ENCODE results near the gene GRAMD2A.
"Not testable (repeated sequence)": the region's sequence is repeated elsewhere in the genome, so short reads cannot be mapped to it uniquely, and the experiment has no call there.

Gene GRAMD2A

DNA sequence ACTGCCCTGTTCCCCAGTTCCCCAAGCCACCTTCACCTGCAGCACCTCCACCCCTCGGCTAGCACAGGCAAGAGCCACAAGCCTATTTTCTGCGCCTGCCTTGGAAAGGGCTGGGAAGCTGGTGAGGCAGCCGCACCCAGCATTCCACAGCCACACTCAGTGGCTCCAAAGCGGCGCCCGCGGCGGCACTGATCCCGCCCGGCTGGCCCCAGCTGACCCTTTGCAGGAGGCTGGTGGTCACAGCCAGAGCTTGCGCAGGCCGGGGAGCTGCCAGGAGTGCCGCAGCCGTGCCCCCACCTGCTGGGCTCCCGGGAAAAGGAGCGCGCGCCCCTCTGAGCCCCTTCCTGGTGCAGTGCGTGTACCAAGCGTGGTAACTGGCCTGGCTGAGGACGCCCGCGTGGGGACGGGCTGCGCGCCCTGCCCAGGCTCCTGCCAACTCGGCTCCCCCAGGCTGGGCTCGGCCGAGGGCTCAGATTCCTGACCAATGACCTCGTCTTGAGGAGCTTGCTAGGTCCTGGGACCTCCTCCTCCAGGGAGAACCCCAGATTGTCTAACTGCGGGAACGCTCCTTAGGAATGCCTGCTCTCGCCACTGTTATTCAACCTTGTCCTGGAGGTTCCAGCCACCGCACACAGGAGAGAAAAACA is 13.3 kb downstream of the GRAMD2A start:
- no peak for DNase-seq (ENCODE audit: low read depth)

DNA sequence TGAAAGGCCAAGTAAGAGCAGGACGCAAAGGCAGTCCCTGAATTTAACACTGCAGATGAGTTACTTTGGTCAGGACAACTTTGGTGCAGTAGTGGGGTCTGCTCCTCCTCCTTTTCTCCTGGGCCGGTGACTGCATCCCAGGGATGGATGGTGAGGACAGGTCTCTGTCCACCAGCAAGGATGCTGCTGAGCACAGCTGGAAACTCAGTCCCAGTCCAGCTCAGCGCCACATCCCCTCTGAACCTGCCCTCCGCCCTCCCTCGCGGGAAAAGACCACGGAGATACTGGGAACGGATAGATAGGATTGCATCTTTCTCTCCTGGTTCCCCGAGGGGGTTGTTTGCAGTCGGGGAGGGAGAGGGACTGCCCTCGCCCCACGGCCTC is 13.8 kb downstream of the GRAMD2A start:
- DNase-seq (ENCODE audit: low read depth), result no peak

DNA sequence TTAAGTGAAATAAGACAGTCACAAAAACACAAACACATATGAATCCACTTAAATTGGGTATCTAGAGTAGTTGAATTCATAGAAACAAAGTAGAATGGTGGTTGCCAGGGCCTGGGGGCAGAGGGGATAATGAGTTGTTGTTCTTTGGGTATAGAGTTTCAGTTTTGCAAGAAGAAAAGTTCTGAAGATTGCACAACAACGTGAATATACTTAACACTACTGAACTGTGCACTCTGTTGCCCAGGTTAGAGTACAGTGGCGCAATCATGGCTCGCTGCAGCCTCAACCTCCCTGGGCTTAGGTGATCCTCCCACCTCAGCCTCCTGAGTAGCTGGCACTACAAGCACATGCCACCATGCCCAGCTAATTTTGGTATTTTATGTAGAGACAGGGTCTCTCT is 14.9 kb downstream of the GRAMD2A start:
- no peak for DNase-seq (ENCODE audit: low read depth)

DNA sequence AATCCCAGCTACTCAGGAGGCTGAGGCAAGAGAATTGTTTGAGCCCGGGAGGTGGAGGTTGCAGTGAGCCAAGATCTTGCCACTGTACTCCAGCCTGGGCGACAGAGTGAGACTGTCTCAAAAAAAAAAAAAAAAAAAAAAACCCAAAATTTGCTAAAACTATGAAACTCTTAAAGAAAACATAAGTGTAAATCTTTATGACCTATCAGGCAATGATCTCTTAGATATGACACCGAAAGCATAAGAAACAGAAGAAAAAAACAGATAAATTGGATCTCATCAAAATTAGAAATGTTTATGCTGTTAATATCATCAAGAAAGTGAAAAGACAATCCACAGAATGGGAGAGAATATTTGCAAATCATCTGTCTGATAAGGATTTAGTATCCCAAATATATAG is 15.3 kb downstream of the GRAMD2A start:
- no peak for DNase-seq (ENCODE audit: low read depth)

DNA sequence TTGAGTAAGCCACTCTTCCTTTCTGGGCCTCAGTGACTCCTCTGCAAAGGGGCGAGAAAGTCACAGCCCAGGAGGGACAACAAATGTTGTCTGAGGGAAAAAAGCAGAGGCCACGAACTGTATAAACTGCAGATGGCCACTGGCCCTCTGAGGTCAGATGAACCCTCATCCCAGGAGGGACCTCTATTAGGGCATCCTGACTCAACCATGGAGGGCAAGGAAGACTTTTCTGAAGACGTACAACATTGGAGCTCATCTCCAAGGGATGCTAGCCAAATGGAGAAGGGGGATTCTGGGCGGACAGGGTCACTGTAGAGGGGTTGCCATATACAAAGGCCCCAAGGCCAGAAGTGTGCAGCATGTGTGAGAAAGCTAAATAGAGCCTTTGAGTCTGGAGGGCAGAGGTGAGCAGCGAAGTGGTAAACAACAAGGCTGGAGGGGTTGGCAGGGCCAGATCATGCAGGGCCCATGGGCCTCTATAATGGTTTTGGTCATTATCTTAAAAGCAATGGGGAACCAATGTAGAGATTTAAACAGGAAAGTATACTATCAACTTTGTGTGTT is 16.7 kb downstream of the GRAMD2A start:
- no peak for DNase-seq (ENCODE audit: low read depth)

DNA sequence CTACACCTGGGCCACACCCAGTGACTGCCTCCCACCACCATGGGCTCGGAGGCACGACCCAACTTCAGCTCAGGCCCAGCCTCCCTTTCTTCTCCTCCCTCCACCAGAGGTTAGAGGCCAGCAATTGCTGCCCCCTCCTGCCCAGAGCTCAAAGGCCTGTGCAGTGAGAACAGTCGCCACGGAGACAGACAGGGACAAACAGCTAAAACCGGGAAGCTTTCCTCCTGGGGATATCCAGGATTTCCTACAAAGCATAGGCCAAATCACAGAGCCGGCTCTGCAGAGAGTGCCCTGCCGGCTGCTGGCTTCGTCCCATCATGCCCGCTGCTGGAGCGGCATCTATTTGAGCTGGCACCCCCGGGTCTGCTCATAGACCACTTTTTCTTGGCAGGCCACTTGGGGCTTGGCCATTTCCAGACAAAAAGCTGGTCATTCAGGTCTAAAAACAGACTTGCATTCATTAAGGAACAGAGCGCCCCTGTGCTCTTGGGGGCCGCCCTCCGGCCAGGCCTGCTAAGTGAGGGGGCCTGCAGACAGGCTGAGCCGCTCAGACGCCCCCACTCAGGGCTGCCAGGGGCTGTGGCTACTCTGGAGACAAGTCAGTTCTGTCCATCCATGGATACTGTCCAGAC is 17.5 kb downstream of the GRAMD2A start:
- DNase-seq (ENCODE audit: low read depth), result no peak

DNA sequence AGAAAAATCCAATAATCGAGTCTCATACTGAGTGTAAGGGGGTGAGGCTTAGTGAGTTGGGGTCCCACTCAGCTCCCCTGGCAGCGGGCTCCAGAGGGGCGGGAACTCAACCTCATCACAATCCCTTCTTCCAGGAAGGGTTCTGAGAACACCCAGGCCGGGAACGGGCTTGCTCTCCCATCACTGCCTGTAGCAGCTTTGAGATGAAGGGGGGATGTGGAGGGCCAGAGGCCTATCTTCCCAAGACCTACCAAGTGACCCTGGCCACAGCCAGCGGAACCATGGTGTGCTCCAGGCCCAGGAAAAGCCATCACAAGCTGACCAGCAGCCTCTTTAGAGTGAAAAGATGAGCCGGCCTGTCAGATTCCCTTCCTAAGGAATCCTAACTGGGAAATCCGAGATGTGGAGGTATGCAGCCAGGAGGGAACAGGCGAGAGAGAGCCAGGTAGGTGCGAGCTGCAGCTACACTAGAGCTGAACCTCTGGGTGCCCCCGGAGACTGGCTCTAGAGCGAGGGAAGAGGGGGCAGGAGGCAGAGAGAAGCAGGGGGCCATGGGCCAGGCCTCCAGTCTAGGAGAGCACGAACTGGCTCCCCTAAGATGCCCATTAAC is 18.5 kb downstream of the GRAMD2A start:
- DNase-seq (ENCODE audit: low read depth), result no peak

DNA sequence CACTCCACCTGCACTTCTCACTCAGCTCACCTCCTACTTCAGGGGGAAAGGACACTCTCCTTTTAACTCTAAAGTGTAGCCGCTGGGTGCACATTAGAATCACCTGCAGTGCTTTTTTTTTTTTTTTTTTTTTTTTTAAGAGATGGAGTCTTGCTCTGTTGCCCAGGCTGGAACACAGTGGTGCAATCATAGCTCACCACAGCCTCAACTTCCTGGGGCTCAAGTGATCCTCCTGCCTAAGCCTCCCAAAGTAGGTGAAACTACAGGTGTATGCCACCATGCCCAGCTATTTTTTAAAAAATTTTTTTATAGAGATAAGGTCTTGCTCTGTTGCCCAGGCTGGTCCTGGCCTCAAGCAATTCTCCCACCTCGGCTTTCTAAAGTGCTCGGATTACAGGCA is 20.8 kb downstream of the GRAMD2A start:
- no peak for DNase-seq (ENCODE audit: low read depth)

DNA sequence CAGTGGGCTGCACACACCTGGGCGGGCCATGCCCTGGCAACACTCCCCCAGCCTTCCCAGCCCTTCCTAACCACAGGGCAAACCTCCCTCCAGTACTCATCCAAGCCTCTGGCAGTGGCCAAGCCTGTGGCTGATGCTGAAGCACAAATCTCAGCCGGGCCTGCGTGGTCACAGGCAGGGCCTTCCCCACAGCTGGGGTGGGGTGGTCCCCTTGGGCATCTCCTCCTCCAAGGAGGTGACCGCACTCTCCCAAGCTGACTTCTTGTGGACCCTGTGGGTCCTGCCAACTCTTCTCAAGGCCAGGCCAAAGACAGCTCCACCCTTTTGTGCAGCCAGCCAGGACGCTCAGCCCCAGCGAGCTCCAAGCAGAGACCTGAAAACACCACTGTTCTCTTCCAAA is 21.4 kb downstream of the GRAMD2A start:
- no peak for DNase-seq (ENCODE audit: low read depth)

DNA sequence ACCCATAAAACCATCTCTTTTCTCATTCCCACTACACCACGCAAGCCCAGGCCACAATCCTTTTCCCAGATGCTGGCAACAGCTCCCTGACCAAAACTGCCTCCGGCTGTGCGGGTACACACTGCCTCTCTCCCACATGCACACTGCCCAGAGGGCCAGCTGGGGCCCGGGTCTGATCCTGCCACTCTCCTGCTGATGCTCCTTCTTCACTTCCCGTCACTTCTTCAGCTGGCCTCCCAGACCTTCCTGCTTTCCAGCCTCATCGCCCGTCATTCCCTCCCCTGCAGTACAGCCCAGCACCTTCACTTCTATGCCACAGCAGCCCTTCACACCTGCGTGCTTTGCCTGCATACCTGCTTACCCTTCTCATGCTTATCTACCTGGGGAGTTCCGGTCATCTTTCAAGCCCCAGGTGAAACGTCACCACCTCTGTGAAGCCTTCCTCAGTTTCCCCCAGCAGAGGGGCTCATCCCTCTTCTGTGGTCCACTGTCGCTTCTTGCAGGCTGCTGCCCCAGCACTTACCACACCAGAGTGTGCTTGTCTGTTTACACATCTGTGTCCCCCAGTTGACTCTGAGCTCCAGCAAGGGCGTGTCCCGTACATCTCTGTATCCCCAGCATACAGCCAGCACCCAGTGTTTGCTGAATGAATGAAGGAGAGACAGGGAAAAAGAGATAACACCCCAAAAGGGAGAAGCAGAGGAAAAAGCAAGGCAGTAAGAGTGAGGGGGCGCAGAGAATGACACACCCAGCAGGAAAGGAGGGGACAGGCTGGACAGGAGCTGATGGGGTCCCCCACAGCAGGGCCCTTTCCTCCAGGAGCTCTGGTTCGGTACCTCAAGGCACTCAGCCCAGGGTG is 22.2 kb downstream of the GRAMD2A start:
- DNase-seq (ENCODE audit: low read depth), result no peak

DNA sequence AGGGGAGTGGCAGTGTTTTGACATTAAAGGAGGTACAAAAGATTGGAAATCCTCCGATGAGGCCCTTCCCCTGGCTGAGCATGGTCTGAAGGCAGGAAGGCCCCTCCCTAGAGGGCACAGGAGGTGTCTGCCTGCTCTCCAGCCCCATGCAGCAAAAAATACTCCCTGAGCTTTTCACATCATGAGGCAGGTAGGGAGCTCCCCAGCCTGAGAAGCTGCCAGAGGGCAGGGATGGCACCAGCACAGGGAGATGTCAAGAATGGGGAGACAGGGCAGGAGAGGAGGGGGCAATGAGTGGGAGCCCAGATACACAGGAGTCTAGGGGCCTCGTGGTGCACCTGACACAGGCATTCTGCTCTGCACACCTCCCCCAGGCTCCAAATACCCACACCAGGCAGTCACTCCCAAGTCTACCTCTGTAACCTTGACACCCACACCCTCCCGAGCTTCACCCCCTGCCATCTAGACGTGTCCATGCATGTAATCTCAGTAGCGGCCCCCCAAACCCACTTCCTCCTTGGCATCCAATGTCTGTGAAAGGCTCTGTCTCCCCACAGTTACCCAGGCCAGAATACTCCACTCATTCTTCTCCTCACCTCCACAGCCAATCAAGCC is 22.9 kb downstream of the GRAMD2A start:
- DNase-seq (ENCODE audit: low read depth), result no peak

DNA sequence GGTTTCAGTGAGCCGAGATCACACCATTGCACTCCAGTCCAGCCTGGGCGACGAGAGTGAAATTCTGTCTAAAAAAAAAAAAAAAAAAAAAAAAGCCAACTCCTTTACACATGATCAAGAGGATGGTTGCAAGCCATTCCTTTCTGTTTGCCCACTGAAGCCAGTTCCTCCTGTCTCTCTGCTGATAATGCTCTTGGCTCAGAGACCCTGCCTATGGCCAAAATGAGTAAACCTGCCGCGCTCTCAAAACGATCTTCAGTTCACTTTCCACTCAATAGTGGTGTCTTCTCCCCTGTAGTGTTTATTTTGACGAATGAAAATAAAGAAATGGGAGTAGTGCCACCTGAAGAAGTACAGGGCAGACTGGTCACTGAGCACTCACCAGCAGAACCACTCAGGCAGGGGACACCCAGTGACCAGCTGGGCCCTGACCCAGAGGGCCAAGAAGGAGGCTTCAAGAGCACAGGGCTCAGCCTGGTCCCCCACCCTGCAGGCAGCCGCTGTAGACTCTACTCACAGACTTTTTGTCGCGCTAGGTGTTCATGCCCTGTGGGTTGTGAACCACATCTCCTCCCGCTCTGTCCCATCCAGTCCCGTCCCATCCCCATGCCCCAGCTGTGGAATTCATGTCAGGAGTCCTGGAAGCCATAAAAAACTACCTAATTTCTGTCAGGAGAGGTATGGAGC is 23.6 kb downstream of the GRAMD2A start:
- DNase-seq (ENCODE audit: low read depth), result no peak

DNA sequence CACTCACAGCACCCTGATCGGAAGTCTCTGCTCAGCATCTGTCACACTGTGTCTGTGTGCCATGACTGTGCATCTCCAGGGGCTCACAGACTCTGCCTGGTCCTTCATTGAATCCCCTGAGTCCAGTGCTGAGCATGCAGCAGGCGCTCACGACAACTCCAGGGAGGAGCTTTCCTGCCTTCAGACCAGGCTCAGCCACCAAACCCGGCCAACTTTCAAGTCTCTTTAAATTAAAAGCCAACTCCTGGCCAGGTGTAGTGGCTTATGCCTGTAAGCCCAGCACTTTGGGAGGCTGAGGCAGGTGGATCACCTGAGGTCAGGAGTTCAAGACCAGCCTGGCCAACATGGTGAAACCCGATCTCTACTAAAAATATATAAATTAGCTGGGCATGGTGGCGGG is 24.2 kb downstream of the GRAMD2A start:
- DNase-seq (ENCODE audit: low read depth), result no peak

DNA sequence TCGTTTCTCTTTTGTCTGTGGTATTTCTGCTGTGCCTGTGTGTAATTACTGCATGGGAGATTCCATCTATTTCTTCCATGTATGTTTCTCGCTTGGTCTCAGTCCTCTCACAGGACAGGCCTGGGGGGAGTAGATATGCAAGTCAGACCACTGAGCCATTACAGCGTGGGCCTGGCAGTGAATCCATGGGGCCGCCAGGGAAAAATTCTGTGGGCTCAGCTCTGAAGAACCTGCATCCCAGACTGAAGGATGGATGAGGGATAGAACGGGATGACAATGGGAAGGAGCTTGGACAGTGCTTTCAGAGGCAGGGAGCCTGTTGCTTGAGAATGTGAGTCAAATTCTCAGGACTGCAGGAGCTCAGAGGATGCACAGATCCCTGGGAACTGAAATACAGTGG is 24.8 kb downstream of the GRAMD2A start:
- no peak for DNase-seq (ENCODE audit: low read depth)

DNA sequence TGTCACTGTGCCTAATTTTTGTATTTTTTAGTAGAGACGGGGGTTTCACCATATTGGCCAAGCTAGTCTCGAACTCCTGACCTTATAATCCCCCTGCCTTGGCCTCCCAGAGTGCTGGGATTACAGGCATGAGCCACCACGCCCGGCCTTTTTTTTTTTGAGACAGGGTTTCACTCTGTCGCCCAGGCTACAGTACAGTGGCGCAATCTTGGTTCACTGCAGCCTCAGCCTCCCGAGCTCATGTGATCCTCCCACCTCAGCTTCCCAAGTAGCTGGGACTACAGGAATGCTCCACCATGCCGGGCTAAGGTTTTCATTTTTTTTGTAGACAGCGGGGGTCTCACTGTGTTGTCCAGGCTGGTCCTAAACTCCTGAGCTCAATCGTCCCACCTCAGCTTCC is 25.6 kb downstream of the GRAMD2A start:
- DNase-seq (ENCODE audit: low read depth), result not testable (repeated sequence)

DNA sequence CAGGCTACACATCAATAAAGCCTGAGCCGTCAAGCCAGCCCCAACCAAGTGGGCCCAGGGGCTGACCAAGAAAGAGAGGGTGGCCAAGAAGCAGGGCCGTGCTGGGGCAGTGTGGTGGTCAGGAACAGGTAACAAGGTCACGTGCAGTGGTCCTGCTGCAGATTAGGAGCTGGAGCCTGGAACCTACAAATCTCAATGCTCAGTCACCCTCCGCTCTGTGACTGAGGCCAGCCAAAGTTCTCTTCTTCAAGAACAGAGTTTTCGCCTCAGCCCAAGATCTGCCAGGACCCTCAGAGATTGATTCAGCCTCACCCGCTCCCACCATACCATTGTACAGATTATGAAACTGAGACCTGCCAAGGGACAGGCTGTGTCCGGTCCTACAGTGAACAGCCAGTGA is 26.9 kb downstream of the GRAMD2A start:
- no peak for DNase-seq (ENCODE audit: low read depth)

DNA sequence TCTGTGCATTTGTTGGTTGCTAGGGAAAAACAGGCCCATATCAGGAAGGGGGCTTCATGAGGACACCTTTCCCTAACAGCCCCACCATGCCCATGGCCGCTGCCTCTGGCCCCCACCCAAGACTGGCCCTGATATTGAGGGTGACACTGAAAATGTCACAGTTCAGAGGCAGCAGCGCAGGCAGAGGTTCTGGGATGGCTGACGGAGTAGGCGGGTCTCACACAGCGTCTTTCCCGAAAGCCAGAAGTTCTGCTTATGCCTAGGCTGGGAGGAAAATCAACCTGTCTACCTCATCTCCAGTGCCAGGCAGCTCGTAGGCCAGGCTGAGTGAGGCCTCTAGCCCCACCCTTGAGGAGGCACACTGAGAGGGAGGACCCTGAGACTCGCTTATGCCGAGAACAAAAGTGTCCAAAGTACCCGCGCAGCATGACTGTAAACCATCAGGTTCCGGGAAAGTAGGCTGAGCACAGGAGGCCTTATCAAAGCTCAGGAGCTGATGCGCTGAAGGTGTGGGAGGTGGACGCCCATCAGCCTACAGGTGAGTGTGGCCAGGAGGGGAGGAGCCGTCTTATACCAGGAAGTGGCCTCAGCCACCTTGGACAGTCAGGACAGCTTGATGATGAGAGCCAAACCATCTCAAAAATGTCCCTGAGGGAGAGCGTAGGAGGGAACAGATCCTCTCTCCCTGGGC is 27.5 kb downstream of the GRAMD2A start:
- no peak for DNase-seq (ENCODE audit: low read depth)

DNA sequence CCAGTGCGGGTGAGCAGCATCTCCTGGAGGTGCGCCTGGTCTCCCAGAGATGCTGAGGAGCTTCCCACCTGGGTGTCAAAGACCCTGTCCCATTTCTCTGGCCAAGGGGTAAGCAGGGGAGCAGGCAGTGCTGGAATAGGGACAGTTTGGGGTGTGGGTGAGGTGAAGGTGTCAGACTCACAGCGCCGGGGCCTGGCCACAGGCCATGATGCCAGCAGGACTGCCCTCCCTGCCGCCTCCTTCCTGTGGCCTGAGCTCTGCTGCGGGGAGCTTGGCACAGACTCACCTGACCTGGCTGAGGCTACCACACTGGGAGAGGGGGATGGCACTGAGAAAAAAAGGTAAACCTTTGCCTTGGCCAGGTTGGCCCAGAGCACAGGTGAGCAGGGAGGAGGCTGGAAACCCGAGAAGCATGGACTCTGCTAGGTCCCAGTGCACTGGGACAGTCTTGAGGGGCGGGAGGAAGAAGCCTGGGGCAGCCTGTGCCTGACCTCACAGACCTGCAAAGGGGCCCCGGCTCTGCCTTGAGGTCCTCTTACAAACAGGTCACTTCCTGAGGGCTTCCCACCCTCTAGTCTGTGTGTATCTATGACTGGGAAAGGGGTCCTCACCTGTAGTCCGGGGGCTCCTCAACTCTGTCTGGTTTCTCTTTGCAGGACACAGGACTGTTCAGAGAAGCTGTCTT is 28.2 kb downstream of the GRAMD2A start:
- no peak for DNase-seq (ENCODE audit: low read depth)

DNA sequence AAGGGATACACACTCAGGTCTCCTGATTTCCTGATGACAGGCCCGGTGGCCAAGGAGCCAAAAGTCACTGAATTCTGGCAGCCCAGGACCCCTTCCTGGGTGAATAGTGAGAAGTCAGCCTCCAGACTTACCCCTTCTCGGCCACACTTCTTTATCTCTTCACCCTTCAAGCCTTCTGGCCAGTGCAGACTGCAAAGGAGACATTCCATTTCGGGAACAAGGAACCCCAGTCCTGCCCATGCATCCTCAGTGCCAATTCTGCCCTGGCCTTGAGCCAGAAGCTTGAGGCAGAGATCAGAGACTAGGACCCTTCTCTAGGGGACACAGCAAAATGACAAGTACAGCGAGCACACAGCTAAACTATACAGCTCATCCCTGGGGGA is 28.8 kb downstream of the GRAMD2A start:
- DNase-seq (ENCODE audit: low read depth), result no peak

DNA sequence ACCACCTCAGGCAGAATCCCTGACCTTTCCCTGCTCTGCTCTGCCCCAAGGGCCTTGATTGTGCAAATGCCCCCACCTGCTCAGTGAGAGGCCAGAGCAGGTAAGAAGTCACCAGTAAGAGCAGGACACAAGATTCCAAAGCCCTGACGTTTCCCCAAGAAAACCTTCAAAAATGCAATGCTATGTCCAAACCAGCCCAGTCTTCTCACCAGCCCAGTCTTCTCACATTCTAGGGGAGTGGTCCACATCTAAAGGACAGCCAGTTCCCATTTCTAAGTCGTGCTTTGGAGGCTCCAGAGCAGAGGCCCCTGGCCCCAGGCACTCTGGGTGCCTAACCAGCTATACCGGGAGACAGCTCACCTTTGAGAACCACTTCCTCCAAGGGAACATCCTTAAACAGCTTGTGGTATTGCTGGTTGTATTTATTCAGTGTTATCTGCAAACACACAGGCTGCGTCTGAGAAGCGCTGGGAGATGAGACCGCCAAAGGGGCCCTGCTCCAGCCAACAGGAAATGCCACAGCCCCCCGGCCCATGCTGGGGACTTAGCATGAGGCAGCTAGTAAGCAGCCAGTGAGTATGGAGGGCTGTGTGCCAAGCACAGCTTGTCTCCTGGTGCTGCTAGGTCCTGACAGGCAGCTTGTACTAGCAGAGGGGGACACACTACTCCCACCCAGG is 29.3 kb downstream of the GRAMD2A start:
- DNase-seq (ENCODE audit: low read depth), result no peak

Measured in stimulated activated CD8-positive, alpha-beta memory T cell treated with anti-CD3 and anti-CD28 coated beads, Interleukin-7, amount 100 ng/mL, for 24 hours (primary cell).